GM12865 (cell line): Measurements from ENCODE around the gene C10orf62.

Source experiments
- DNase-seq: peaks from one replicate; pipeline ENCODE4 v3.0.0; 2010; ENCODE audit warnings: low read depth
- H3K4me3 ChIP-seq: 2 replicates; pipeline ENCODE4 v1.5.1; 2011; ENCODE audit warnings: mild to moderate bottlenecking, low read depth, low read length, control low read depth
- CTCF ChIP-seq: IDR thresholded peaks from 2 replicates; pipeline ENCODE4 v1.5.1; 2011; ENCODE audit warnings: low read length, control low read depth, low read depth, inconsistent platforms; ENCODE audit not compliant: insufficient read depth; ENCODE audit errors: missing control alignments

The C10orf62 gene

DNA sequence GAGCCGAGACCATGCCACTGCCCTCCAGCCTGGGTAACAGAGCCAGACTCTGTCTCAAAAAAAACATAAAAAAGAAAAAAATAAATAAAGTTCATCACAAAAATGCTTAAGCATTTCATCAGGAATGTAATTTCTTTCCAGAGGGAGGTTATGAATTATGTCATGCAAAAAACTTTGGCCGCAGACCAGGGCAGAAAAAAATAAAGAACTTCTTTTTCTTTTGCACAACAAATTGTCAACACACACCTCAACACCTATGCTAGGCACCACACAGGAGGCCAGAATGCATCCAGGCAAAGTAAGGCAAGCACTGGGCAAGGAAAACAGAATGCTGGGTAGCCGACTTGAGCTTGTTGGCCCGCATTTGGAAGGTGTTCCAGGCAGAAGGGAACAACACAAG is 3.9 kb downstream of the C10orf62 start:
- DNase-seq, result no peak
- no peak overlapping the region for H3K4me3 ChIP-seq
- TF ChIP-seq CTCF, result no peak

- no peak for TF ChIP-seq CTCF
- H3K4me3 ChIP-seq, result no peak overlapping the region
- no peak for DNase-seq
Observed at GRCh38 chr10:97596101-97597082, 6.9 kb downstream of the C10orf62 start.

DNA sequence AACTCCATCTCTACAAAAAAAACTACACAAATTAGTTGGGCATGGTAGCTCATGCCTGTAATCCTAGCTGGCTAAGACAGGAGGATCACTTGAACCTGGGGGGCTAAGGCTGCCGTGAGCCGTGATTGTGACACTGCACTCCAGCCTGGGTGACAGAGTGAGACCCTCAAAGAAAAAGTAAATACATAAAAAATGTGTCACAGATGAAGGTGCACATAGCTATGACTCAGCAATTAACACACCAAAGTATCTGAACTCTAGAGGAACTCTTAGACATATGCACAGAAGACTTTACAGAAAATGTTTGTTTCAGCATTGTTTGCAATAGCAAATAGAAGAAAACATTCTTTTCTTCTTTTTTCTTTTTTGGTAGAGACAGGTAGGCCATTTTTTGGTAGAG is 8.3 kb downstream of the C10orf62 start:
- DNase-seq, result no peak
- TF ChIP-seq CTCF, result no peak
- no peak overlapping the region for H3K4me3 ChIP-seq

DNA sequence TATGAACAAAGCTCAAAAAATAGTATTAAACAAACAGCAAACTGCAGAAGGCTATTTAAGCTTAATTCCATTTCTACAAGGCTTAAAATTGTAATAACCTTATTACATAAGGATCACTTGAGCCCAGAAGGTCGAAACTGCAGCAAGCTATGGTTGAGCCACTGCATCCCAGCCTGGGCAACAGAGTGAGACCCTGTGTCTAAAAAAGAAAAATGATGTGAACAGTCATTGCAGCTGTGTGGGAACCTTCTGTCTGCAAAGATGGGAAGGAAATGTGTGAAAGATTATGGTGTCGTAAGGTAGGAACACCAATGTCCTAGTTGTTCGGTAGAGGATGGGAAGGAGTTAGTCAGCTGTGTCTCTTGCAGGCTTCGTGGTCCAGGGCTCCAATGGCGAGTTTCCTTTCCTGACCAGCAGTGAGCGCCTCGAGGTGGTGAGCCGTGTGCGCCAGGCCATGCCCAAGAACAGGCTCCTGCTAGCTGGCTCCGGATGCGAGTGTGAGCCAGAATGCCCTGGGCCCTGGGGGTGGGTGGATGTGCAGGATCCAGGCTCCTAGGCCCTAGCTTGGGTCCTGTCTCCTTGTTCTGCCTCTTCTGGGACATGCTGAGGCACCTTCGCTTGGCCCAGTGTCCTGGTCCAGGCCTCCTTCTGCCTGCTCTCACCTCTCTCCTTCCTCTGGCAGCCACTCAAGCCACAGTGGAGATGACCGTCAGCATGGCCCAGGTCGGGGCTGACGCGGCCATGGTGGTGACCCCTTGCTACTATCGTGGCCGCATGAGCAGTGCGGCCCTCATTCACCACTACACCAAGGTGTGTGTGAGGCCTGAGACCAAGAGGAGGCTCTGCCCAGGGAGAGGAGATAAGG is 9.1 kb downstream of the C10orf62 start:
- no peak overlapping the region for H3K4me3 ChIP-seq
- TF ChIP-seq CTCF, result no peak
- DNase-seq, result no peak

DNA sequence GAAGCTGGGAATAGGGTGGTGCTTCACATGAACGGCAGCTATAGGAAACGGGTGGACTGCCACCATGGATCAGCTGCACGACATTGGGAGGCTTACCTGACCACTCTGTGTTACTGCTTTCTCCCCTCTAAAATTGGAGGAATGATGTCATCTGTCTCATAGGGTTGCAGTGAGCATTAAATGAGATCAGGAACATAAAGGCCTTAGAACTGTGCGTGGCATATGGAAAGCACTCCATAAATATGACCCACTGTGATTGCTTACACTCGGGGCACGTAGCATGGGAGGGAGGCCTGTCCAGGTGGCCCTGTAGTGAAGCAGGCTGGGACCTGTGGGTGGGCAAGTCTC is 9.7 kb downstream of the C10orf62 start:
- no peak for DNase-seq
- TF ChIP-seq CTCF, result no peak
- H3K4me3 ChIP-seq, result no peak overlapping the region

DNA sequence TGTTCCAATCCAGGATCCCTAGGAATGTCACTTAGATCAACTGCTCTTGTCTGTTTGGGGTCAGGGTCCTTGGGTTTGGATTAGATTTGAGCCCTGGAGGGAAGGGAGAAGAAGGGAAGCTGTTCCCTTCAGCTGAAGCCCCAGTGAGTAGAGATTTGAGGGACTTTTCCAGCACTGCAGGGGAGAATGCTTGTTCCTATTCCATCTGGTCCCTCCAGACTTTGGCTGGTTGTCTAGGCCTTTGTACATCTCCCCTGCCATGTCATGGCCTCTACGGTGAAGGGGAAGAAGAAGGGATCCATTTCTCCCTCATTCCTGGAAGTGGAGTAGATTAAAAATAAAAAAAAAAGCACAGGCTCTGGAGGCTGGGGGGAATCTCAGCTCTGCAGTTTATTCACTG is 11.1 kb downstream of the C10orf62 start:
- DNase-seq, result no peak

More for the DNA sequence above, 11.1 kb downstream of the C10orf62 start:
- H3K4me3 ChIP-seq, result no peak overlapping the region
- no peak for TF ChIP-seq CTCF
